Spleen (tissue), 7 donors: ENCODE data around the gene TBC1D22A.

Experiments used
- CTCF ChIP-seq, 11 experiments: fragments of 200-600 bp in 7 of 11; fragments of 450-650 bp in 4 of 11; sonication (generic) in 4 of 11; IDR thresholded peaks in 8 of 11; conservative IDR thresholded peaks in 3 of 11; 1 replicate in 7 of 11; 2 replicates in 4 of 11; pipeline versions ENCODE4 v1.4.0 to v1.8.0; 2016 to 2021; ENCODE audit warnings: antibody characterized with exemption in 11 of 11, inconsistent platforms in 4 of 11, mild to moderate bottlenecking in 1 of 11
- POLR2A ChIP-seq, 3 donors: fragments of 450-650 bp; IDR thresholded peaks; one replicate each; pipeline ENCODE4 v1.5.1; 2017; ENCODE audit warnings: antibody characterized with exemption in 3 of 3, mild to moderate bottlenecking in 1 of 3
- POLR2AphosphoS5 ChIP-seq, 3 donors: sonication (generic); formaldehyde crosslinking; IDR thresholded peaks; one replicate each; pipeline ENCODE4 v1.5.1; 2017; ENCODE audit warnings: antibody characterized with exemption in 3 of 3
- donor health status: DM: no; HTN: no; CAD: no; lungs with moderate emphysema.
- donor health status: DM: no; HTN: no; CAD: no.
- donor health status: DM: no; HTN: no; CAD: no.

DNA sequence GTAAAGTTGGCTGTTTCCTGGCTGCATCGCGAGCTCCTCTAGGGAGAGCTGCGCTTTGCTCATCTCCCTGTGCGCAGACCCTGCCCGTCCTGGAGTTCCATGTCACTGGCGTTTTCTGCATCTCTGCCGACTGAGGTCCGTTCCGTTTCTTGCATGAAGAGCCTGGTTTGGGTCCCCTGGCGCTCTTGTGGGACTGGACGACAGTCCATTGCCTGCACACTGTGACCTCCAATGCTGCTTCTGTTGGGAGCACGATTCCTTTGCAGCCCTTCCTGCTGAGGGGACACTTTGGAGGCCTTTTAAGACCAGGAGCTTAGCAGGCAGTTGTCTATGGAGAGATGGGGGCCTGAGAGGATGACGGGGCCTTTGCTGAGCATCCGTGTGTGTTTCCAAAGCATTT lies 90.3 kb downstream of the TBC1D22A start:
- TF ChIP-seq CTCF (IDR thresholded peaks at IDR 0.05 in 8 of 11, conservative IDR thresholded peaks at IDR 0.05 in 3 of 11) = no peak
- TF ChIP-seq POLR2A (IDR thresholded peaks at IDR 0.05) = no peak
- no peak for TF ChIP-seq POLR2AphosphoS5 (IDR thresholded peaks at IDR 0.05)
